HTERT RPE-1 (cell line): ENCODE measurements around the gene TSPAN14.
"Not testable (repeated sequence)": the region's sequence is repeated elsewhere in the genome, so short reads cannot be mapped to it uniquely, and the experiment has no call there.

Experiments
- in situ Hi-C: fragments of 300-500 bp; cut with MboI; formaldehyde crosslinking; loops from 4 replicates; pipeline ENCODE4 v1.14.3; 2020; ENCODE audit warnings: low sequenced_read_pairs

Gene TSPAN14

DNA sequence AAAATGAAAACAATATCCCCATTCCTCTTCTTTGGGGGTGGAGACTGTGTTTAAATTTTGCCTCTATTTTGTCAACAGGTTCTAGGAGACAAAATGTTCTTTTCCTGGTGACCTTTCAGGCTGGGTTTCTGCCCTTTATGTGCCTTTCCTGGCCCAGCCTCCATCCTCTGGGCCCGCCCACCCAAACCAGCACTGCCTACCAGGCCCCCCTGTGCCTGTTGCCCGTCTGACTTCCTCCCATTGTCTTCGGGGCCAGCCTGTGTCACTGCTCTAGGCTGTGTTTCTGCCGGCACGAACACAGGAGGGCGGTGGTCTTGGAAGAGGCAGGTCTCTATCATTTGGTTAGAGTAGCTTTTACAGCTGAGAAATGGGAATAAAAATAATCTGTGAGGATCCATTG lies 13.9 kb downstream of the TSPAN14 start:
- in situ Hi-C loops: no loop called here

DNA sequence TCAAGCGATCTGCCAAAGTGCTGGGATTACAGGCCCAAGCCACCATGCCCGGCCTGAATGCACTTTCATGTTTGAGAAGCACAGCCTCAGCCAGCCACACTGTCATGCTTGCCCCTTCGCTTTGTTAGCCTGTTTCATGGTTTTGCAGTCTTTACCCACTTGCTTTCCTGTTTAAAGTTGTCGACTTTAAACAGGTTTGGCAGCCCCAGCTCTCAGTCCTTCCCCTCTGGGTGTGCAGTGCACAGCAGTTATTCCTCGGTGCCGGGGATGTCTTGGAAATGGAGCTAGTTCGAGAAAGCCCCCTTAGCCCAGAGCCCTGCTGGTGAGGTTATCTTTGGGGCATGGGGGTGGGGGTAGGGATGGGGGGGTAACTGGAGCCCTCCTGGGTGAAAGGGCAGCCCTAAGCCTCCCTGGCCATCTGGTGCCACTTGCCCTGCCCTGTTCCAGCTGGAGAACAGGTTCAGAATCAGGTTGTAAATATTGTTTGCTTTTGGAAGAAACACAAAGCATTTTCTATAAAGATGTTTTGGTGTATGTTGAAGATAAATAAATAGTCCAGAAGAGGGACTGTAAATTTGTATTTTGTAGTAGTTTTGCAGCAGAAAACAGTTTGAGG lies 14.8 kb downstream of the TSPAN14 start:
- in situ Hi-C loops: no loop called here

GRCh38 chr10:80470266-80470665 lies 16.2 kb downstream of the TSPAN14 start:
- in situ Hi-C loops: no loop called here

- in situ Hi-C loops: no loop called here
Observed at GRCh38 chr10:80471001-80471400, 16.9 kb downstream of the TSPAN14 start.

GRCh38 chr10:80471715-80472233 lies 17.7 kb downstream of the TSPAN14 start:
- in situ Hi-C loops: no loop called here

GRCh38 chr10:80472234-80473095 lies 18.4 kb downstream of the TSPAN14 start:
- in situ Hi-C loops: no loop called here

DNA sequence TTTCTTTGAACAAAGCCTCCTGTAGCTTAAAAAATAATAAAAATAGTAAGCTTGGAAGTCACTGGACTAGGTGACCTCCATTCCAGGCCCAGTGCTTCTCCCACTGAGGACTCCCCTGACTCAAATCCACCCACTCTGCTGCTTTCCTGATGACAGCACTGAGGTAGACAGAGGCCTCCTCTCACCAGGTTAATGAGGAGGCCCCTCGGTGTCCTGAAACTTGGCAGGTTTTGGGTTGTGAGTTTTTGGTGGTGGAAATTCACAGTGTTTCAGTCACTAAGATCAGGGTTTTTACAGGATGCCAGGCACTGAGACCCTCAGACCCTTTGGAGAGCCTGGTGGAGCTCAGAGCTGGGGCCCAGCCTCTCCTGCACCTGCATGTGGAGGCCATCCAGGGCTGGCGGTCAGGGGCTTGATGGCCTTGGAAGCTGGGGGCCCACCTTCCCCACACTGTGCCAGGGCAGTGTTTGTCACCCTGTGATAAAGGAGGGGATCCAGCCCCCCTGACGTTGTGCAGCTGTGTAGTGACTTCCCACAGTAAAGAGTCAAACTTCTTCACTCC lies 19.1 kb downstream of the TSPAN14 start:
- in situ Hi-C loops: no loop called here

DNA sequence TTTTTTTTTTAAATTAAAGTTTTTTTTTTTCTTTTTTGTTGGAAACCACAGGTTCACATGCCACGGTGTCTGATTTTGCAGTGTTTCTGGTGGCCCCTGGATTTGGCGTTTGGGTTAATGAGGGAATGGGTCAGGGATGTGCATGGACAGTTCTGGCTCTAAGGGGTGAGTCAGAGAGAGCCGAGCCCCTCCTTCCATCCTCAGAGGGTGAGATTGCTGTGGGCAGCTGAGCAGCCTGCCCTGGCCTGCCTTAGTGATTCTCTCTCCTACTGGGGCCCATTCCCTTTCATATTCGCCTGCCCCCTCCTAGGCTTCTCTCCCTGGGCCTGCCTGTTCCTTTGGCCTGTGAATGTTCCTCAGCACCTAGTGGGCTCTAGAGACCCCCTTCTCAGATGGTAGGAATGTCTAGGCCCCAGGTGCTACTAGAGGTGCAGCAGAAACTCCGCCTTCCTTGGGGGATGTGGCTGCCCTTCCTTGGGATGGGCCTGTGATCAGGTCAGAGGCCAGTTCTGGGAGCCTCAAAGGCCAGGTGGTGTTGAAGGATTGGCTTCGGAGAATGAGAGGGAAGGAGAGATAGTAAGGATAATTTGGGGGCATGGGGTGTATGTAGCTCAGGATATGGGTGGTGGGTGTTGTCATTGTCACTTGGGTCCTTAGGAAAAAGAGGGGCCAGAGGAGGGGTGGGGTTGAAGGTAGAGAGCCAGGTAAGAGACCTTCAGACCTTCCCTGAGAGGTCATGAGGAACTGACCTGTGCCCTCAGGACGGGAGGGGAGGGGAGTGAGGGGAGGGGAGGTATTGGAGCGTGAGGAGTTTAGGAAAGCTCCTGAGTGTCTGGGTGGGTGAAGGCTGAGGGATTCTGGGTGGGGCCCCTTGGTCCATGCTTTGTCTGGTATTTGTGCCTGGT lies 19.8 kb downstream of the TSPAN14 start:
- in situ Hi-C loops: no loop called here

- in situ Hi-C loops: no loop called here
Observed at GRCh38 chr10:80474597-80474910, 20.4 kb downstream of the TSPAN14 start.

DNA sequence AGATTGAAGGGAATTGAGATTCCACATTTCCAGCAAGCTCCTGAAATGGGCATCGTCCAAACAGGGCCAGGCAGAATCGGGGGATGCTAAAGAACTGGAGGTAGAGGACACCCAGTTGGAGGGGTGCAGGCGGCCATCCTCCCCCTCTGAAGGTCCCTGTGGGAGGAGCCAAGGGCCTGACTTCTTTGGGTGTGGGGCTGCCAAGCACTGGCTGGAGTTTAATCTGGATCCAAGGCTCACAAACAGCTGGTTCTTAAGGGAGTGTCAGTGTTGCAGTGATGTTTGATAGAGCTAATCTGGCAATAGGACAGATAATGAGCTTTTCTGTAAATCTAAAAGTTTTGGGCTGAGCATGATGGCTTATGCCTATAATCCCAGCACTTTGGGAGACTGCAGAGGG lies 20.8 kb downstream of the TSPAN14 start:
- in situ Hi-C loops: no loop called here

DNA sequence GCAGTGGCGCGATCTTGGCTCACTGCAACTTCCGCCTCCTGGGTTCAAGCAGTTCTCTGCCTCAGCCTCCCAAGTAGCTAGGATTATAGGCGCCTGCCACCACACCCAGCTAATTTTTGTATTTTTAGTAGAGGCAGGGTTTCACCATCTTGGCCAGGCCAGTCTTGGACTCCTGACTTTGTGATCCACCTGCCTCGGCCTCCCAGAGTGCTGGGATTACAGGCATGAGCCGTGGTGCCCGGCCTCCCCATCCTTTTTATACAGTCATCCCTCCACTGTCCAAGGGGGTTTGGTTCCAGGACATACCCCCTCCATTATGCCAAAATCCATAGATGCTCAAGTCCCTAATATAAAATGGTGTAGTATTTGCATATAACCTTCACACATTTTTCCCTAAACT lies 21.5 kb downstream of the TSPAN14 start:
- in situ Hi-C loops: not testable (repeated sequence)

GRCh38 chr10:80476685-80477084 lies 22.6 kb downstream of the TSPAN14 start:
- in situ Hi-C loops: no loop called here

DNA sequence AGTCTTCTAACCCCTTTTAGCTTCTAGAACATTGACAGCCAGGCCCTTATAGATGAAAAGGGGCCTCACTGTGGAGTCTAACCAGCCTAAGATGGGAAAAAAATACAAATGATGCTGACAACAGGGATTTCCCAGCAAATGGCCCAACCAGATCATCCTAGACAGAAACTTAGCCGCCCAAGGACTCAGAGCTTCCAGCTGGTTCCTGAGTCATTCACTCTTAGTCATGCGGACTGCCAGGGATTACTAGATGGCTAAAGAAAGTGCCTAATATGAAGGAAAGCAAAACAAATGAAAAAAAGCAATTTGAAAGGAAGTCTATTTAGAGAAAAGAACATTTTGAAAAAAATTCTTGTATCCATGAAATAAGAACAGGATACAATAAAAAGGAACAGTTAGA lies 23.7 kb downstream of the TSPAN14 start:
- in situ Hi-C loops: no loop called here

DNA sequence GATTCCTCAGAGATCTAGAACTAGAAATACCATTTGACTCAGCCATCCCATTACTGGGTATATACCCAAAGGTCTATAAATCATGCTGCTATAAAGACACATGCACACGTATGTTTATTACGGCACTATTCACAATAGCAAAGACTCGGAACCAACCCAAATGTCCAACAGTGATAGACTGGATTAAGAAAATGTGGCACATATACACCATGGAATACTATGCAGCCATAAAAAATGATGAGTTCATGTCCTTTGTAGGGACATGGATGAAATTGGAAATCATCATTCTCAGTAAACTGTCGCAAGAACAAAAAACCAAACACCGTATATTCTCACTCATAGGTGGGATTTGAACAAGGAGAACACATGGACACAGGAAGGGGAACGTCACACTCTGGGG lies 26.3 kb downstream of the TSPAN14 start:
- in situ Hi-C loops: not testable (repeated sequence)

DNA sequence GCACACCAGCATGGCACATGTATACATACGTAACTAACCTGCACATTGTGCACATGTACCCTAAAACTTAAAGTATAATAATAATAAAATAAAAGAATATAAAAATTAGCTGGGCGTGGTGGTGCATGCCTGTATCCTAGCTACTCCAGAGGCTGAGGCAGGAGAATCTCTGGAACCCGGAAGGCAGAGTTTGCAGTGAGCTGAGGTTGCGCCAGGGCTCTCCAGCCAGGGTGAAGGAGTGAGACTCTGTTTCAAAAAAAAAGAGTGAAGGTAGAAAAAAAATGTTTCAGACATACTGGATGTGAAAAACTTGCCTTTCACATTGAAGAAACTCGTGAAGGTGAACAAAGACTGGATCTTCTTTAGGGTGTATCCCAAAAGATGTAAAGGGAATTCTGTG lies 26.7 kb downstream of the TSPAN14 start:
- in situ Hi-C loops: no loop called here

- in situ Hi-C loops: no loop called here
Observed at GRCh38 chr10:80484243-80484642, 30.1 kb downstream of the TSPAN14 start.

- in situ Hi-C loops: no loop called here
Observed at GRCh38 chr10:80484676-80485075, 30.6 kb downstream of the TSPAN14 start.

- in situ Hi-C loops: no loop called here
Observed at GRCh38 chr10:80485076-80485945, 31.2 kb downstream of the TSPAN14 start.

DNA sequence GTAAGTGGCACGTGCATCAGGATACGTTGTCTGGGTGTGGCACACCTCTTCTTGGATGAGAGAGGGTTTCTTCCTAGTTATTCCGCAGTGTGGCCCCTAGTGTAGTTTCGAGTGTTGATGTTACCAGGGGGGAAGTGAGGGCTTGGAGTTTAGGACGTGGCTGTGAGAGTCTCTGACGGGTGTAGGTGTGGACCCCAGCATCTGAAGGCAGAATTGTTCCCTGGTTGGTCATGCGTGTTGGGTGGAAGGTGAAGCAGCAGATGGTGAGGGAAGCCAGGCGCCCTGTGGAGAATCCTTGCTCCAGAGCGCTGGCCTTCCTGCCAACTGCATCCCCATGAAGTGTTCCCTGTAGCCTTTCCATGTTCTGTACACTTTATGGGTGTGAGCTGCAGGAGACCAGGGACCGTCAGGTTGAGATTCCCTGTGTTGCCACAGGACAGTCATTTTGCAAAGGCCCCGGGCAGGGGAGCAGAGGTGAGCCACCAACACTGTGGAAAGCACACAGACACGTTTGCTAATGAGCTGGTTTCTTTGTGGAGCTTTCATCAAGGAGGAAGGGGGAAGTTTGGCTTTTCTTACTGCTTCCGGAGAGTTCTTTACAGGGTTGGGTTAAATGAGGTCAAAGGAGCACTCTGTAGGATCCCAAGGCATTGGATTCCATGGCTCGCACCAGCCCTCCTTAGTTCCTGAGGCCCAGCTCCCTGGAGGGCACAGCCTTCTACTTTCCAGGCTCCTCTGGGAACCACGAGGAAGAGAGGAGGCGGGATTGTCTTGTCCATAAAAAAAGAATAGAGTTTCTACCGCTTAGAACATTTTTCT lies 32.0 kb downstream of the TSPAN14 start:
- in situ Hi-C loops: no loop called here
